Epidermal melanocyte (primary cell): ENCODE data around the gene HSD17B1.
A peak's percentile ranks its signal among the peaks of the same experiment; 100 is the strongest.
"Not testable (repeated sequence)": the region's sequence is repeated elsewhere in the genome, so short reads cannot be mapped to it uniquely, and the experiment has no call there.

Experiments
- DNase-seq: peaks from one replicate; pipeline ENCODE4 v3.0.0; 2011; ENCODE audit warnings: low spot score; ENCODE audit not compliant: insufficient read length

The HSD17B1 gene

DNA sequence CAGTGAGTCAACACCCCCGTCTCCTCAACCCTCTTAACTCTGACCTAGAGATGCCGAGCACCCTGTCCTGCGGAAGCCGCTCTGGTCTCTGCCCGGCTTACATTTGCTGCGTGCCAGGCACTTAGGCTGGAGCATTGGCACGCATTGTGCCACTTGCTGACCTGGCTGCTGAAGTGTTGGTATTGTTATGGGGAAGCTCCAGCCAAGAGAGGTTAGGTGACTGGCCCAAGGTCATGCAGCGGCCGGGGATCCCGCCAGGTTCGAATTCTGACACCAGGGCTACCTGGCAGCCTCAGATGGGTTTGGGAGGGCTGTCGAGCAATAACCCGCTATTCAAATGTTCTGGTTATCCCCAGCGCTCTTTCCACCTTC is 5.0 kb upstream of the HSD17B1 start:
- DNase-seq = no peak

DNA sequence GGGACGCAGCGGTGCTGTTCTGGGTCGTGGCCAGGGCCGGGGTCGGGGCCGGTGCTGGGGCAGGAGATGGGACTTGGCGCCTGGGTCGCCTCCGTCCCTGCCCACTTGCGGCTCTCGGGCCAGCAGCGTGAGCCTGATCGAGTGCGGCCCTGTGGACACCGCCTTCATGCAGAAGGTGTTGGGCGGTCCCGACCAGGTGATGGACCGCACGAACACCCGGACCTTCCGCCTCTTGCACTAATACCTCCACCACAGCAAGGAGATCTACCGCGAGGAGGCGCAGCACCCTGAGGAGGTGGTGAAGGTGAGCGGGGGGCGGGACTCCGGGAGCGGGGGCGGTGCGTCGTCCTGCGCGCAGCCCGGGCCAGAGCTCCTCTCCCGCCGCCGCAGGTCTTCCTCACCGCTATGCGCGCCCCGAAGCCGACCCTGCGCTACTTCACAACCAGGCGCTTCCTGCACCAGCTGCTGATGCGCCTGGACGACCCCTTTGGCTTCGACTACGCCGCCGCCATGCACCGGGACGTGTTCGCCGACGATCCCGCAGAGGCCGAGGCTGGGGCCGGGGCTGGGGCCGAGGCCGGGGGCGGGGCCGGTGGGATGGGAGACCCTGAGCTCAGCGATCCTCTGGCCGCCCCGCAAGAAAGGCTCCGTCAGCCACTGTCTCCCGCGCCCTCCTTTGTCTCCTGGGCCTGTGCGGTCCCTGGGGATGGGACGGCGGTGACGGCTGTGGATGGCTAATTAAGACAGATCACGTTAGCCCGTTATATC is 4.5 kb upstream of the HSD17B1 start:
- peak; percentile 11 for DNase-seq

DNA sequence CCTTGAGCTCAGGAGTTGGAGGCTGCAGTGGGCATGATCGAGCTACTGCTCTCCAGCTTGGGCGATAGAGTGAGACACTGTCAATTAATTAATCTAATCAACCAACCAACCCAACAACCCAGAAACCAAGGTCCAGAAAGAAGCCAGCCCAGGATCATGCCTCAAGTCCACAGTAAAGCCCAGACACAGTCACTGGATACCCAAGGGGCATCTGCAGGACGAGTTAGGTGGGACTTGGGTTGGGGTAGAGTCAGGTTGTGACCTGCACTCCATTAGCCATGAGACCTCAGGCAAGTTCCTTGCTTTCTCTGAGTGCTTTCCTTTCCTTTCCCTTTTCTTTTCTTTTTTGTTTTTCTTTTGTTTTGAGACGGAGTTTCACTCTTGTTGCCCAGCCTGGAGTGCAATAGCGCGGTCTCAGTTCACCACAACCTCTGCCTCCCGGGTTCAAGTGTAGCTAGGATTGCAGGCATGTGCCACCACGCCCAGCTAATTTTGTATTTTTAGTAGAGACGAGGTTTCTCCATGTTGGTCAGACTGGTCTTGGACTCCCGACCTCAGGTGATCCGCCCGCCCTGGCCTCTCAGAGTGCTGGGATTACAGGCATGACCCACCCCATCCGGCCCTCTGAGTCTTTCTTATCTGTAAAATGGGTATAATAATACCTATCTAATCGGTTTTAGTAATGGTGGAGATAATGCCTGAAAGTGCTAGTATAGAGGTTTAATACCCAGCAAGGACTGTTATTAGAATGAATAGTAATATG is 3.5 kb upstream of the HSD17B1 start:
- DNase-seq = peak; percentile 10

DNA sequence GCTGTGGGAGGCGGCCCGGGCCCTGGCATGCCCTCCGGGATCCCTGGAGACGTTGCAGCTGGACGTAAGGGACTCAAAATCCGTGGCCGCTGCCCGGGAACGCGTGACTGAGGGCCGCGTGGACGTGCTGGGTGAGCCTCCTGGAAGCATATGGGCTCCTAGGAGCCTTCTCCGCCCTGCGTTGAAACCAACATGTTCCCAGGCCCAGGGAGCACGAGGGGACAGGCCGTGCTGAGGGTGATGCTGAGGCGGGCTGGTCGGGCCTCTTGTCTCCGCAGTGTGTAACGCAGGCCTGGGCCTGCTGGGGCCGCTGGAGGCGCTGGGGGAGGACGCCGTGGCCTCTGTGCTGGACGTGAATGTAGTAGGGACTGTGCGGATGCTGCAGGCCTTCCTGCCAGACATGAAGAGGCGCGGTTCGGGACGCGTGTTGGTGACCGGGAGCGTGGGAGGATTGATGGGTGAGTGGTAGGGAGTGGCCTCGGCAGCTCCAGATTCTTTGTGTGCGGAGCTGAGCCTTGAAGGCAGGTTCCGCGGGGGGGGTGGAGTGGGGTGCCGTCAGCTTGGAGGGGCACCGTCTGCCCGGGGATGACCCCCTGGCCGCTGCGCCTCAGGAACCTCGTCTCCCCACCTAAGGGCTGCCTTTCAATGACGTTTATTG is 567 bp downstream of the HSD17B1 start:
- no peak for DNase-seq

DNA sequence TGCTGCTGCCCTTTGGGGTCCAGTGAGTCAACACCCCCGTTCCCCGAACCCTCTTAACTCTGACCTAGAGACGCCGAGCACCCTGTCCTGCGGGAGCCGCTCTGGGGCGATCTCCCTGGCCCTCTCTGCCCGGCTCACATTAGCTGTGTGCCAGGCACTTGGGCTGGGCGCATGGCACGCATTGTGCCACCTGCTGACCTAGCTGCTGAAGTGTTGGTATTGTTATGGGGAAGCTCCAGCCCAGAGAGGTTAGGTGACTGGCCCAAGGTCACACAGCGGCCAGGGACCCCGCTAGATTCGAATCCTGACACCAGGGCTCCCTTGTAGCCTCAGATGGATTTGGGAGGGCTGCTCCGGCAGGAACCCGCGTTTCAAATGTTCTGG is 1.1 kb downstream of the HSD17B1 start:
- DNase-seq = no peak

DNA sequence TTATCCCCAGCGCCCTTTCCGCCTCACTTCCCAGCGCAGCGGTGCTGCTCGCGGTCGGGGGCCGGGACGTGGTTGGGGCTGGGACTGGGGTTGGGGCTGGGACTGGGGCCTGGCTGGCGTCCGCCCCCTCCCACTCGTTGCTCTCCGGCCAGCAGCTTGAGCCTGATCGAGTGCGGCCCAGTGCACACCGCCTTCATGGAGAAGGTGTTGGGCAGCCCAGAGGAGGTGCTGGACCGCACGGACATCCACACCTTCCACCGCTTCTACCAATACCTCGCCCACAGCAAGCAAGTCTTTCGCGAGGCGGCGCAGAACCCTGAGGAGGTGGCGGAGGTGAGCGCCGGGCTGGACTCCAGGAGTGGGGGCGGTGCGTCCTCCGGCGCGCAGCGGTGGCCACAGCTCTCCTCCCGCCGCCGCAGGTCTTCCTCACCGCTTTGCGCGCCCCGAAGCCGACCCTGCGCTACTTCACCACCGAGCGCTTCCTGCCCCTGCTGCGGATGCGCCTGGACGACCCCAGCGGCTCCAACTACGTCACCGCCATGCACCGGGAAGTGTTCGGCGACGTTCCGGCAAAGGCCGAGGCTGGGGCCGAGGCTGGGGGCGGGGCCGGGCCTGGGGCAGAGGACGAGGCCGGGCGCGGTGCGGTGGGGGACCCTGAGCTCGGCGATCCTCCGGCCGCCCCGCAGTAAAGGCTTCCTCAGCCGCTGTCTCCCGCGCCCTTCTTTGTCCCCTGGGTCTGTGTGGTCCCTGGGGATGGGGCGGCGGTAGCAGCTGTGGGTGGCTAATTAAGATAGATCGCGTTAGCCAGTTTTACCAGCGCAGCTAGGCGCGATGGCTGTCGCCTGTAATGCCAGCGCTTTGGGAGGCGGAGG is 1.8 kb downstream of the HSD17B1 start:
- peak; percentile 91 for DNase-seq

DNA sequence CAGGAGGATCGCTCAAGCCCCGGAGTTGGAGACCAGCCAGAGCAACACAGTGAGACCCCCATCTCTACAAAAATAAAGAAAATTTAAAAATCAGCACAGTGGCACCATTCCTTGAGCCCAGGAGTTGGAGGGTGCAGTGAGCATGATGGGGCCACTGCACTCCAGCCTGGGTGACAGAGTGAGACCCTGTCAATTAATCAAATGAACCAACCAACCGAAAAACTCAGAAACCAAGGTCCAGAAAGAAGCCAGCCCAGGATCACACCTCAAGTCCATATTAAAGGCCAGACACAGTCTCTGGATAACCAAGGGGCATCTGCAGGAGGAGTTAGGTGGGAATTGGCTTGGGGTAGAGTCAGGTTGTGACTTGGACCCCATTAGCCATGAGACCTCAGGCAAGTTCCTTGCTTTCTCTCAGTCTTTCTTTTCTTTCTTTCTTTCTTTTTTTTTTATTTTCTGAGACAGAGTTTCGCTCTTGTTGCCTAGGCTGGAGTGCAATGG is 2.4 kb downstream of the HSD17B1 start:
- DNase-seq = no peak

DNA sequence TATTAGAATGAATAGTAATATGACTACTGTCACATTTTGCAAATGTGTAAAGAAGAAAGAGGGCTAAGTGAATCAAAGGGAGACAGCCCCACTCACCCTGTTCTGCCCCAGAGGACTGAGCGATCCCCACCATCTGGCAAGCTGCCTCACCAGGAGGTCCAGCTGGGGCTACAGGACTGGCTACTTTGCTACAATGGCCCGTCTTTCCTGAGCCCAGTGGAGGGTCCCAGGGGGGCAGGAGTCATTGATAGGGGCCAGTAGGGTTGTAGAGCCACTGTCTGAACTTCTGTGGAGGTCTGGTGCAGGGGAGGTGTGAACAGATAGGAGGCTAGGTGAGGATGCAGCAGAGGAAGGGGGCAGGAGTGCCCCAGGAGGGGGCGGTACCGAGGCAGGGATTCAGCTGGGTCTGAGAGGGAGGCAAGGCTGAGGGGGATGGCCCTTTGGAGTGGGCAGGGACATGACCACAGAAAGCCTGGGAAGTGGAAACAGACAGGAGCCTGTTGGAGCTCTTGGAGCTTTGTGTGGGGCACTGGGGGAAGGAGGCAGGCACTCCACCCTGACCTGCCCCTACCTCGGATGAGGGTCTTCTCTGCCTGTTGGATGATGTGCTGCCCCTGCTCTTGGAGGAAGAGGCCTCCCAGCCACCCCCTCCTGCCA is 3.4 kb downstream of the HSD17B1 start:
- DNase-seq = not testable (repeated sequence)

DNA sequence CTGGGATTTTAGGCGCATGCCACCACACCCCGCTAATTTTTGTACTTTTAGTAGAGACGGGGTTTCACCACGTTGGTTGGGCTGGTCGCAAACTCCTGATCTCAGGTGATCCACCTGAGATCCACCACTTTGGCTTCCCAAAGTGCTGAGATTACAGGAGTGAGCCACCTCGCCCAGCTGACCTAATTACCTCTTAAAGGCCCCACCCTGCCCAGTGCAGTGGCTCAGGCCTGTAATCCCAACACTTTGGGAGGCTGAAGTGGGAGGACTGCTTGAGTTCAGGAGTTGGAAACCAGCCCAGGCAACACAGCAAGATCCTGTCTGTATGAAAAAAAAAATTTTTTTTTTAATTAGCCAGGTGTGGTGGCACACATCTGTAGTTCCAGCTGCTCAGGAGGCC is 6.4 kb downstream of the HSD17B1 start:
- no peak for DNase-seq

DNA sequence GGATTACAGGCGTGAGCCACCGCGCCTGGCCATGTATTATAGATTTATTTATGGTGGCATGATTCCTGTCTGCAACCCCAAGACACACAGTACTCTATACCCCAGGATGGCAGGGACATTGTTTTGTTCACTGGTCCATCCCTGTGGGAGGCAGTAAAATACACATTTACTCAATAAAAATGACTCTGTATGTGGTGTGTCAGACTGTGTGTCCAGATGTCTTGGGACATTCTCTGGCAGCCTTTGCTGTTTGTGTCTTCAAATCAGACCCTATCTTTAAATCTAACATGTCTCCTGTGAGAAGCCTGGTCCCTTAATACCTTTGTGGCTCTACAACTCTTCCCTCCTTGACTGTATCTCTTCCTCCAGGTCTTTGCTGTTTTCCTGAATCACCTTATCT is 7.5 kb downstream of the HSD17B1 start:
- no peak for DNase-seq

DNA sequence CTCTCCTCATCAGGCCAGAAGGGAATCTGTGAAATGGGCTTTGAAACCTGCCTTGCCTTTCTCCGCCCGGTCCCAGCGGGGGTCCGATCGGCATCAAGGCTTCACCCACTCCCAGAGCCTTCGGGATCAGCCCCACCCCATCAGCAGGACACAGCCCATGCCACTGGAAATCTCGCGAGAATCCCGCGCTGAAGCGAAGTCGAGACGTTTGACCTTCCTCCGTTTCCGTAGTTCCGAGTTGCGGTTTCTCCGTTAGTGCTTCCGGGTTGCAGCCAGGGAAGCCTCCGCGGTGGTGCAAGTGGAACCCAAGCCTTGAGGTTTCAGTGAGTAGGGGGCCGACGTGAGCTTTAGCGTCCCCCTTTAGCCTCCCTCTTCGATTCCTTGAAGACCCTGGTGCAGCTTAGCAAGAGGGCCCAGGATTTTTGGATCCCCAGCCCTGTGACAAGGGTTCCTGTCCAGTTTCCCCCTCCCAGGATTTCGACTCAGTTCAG is 9.2 kb downstream of the HSD17B1 start, which contains the start of gene COASY:
Gene COASY (plus strand): TSS at position 252 of the 491 bp plus-strand sequence. CDS start 475 bp downstream, outside the sequence.
- peak; percentile 100 for DNase-seq

DNA sequence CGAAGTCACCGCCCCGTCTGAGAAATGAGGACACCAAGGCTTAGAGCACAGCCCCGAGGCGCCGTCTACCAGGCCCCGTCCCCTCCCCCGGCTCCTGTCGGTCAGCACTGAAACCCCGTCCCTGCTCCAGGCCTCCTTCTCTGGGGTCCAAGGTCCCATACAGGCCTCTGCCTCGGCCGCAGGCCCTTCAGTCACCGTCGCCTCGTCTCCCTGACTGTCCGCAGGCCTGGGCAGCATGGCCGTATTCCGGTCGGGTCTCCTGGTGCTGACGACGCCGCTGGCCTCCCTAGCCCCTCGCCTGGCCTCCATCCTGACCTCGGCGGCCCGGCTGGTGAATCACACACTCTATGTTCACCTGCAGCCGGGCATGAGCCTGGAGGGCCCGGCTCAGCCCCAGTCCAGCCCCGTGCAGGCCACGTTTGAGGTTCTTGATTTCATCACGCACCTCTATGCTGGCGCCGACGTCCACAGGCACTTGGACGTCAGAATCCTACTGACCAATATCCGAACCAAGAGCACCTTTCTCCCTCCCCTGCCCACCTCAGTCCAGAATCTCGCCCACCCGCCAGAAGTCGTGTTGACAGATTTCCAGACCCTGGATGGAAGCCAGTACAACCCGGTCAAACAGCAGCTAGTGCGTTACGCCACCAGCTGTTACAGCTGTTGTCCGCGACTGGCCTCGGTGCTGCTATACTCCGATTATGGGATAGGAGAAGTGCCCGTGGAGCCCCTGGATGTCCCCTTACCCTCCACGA is 9.8 kb downstream of the HSD17B1 start:
- no peak for DNase-seq

DNA sequence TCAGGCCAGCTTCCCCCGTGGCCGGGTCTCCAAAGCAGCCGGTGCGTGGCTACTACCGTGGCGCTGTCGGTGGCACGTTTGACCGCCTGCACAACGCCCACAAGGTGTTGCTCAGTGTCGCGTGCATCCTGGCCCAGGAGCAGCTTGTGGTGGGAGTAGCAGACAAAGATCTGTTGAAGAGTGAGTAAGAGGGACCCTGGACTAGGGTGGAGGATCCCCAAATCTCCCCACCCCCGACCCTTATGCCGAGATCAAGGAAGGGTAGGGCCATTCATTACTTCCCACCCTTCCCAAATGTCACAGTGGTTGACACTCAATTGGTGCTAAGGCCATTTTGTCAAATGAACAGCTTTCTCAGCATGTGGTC is 10.4 kb downstream of the HSD17B1 start:
- no peak for DNase-seq

DNA sequence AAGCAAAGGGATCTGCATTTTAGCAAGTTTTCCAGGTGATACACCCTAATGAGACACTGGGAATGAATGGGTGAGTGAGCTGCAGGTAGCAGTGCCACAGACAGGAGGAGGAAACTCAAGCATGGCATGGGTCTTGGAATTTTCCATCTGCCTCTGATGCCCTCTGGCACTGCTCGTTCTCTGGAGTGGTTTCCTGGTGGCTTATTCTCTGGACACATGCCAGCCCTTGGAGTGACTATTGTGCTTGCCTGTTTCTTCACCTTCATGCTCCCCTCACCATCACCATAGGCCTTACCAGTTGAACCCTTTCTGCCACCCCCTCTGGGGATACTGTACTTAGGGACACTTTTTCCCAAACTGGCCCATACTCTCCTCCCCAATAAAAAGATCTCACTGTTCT is 10.8 kb downstream of the HSD17B1 start:
- DNase-seq = no peak

DNA sequence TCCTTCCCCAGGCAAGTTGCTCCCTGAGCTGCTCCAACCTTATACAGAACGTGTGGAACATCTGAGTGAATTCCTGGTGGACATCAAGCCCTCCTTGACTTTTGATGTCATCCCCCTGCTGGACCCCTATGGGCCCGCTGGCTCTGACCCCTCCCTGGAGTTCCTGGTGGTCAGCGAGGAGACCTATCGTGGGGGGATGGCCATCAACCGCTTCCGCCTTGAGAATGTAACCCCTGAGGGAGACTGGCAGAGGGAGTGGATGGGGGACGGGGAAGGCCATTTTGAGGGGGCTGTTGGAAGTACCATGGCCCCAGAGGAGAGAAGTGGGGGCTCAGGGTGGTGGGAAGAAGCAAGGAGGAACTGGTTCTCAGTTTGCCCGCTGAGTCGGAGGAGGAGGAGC is 11.2 kb downstream of the HSD17B1 start:
- no peak for DNase-seq

DNA sequence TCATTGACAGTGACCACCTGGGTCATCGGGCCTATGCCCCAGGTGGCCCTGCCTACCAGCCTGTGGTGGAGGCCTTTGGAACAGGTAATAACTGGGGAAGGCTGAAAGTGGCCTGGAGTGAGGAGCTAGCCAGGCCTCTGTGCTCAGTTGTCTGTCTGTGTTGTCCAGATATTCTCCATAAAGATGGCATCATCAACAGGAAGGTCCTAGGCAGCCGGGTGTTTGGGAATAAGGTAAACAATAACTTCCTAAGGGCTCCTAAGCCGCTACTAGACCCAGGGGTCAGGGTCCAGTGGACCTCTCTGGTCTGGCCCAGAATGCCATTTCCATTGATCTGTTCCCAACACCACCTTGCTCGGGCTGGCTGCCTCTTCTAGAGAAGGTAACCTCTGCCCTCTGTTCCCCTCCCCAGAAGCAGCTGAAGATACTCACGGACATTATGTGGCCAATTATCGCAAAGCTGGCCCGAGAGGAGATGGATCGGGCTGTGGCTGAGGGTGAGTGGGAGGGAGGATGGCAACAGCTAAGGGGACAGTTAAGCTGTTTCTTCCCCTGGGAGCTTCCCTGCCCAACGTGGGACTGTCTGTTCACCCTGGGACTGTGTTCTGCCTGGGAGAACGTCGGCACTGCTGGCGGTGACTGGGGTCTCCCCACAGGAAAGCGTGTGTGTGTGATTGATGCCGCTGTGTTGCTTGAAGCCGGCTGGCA is 12.2 kb downstream of the HSD17B1 start:
- DNase-seq = no peak

DNA sequence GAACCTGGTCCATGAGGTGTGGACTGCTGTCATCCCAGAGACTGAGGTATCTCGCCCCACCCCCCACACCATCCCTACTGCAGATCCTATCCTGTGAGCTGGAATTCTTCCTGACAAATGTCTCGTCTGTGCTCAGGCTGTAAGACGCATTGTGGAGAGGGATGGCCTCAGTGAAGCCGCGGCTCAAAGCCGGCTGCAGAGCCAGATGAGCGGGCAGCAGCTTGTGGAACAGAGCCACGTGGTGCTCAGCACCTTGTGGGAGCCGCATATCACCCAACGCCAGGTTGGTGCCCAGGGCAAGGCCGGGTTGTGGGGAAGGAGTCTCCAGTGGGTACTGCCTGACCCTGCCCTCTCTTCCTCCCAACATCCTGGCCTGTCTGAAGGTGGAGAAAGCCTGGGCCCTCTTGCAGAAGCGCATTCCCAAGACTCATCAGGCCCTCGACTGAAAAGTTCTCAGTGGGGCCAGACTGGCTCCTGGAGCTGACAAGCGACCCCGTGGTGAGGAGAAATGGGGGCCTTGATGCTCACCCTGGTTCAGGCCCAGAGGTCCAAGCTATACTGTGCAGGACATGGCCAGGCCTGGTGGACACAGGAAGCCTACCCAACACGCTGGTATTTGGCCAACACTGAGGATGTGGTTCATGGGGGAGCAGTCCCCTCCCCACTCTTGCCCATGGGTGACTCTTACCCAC is 12.9 kb downstream of the HSD17B1 start:
- DNase-seq = no peak

DNA sequence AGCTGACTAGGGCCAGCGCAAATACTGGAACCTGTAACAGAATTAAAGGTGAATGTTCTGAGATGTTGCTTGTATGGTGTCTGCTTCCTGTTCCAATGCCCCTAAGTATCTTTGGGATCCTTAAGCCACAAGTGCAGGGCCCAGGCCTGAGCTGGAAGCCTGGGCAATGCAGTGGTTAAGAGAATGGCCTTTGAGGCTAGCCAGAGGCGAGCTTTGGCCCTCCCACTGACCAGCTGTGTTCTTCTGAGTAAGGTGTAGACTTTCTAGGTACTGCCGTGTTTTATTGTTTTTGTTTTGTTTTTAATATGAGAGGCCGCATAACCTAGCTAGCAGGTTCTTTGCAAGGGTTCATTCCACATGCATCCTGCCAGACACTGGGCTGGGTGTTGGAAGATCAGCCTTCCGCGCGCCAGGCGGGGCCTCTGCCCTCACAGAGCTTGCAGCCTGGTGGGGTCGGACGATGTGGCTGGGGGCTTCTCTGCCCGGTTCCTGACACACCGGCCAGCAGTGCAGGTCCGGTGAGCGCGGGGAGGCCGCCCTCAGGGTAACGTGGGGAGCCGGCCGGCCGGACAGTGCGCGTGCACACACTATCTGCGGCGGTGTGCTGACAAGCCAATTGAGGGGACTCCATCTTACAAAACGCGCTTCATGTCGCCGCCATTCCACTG is 13.6 kb downstream of the HSD17B1 start:
- DNase-seq = no peak
